Measurements from ENCODE around the gene RYR3.

RYR3 gene

GRCh38 chr15:33871980-33872379, 561.2 kb downstream of the RYR3 start:
- no peak for TF ChIP-seq ZNF274 (IDR thresholded peaks at IDR 0.05; ENCODE audit: low read depth, low read length)

DNA sequence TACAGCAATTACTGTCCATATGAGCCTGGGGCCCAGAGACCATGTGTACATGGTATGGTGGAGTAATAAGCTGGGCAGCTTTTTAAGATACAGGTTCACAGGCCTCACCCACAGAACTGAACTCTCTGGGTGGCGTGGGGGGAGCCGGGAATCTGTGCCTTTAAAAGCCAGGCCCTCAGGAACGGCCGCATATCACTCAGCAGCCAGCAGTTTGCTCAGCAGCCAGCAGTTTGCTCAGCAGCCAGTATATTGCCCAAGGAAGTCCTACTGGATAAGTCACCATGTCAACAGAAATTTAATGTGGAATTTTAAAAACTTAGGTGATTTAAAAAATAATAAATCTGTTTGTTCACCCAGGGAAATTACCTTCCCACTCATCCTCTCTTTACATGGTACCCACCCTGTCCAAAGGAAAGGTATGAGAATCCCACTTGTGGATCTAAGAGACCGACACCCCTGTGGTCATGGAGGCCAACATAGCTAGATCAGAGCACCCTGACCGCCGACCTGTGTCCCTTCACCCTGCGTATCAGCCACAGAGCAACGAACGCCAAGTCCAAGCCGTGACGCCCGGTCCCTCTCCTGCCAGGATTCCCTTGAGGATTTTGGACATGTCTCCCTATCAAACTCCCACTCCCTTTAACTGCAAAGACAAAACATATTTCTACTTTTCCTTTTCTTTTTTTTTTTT, 561.8 kb downstream of the RYR3 start:
- no peak overlapping the region for H3K4me3 ChIP-seq (ENCODE audit: low read length)
- no peak for TF ChIP-seq ZNF274 (IDR thresholded peaks at IDR 0.05; ENCODE audit: low read depth, low read length)

More at GRCh38 chr15:33871980-33872379, 561.2 kb downstream of the RYR3 start:
- H3K4me3 ChIP-seq (ENCODE audit: low read length): no peak overlapping the region

DNA sequence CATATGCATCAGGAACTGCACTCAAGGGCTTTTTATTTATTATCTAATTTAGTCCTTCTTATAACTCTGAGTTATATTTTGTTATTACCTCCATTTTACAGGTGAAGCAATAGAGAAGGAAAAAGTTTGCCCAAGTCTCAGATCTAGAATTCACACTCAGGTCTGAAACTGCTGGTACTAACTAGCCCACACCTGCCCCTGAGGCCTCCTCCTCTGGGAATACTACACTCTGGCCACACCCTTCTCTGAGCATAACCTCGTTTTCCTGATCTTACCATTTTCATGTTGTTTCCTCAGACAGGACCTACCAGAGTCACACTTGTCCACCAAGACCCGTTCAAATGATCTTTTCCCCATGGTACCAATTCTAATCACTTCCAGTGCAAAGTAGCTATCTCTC, 563.4 kb downstream of the RYR3 start:
- TF ChIP-seq ZNF274 (IDR thresholded peaks at IDR 0.05; ENCODE audit: low read depth, low read length): no peak
- no peak overlapping the region for H3K4me3 ChIP-seq (ENCODE audit: low read length)

DNA sequence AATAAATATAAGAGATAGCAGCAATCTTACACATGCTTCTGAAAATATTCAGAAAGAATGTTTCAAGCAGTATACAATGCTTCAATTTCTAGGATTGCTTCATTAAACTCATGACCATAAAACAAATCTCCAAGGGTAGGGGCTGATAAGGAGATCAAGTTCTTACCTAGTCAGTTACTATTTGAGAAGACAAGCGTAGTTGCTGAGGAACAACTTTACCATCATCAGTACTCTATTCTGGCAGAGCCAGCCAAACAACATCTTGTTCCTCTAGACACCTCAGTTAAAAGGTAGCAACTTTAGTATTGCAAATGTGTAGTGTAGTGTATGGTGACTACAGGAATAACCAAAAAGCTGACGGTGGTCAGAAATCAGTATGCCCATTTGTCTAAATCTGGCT, 572.2 kb downstream of the RYR3 start:
- no peak overlapping the region for H3K4me3 ChIP-seq (ENCODE audit: low read length)
- TF ChIP-seq ZNF274 (IDR thresholded peaks at IDR 0.05; ENCODE audit: low read depth, low read length): no peak

DNA sequence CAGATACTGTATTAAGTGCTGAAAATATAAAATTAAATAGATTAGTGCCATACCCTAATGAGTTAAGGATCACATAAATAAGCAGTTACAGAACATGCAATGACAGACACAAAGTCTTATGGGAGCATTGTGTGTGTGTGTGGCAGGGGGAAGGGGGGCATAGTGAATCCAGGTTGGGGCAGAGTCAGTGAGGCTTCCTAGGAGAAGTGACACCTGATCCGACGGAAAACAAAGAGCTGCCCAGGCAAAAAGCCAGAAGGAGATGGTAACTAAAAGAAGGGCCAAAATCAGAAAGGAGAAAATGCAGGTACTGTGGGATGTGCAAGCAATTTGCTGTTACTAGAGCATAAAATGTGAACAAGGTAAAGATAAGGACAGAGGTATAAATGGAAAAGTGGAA, 577.4 kb downstream of the RYR3 start:
- no peak for TF ChIP-seq ZNF274 (IDR thresholded peaks at IDR 0.05; ENCODE audit: low read depth, low read length)

DNA sequence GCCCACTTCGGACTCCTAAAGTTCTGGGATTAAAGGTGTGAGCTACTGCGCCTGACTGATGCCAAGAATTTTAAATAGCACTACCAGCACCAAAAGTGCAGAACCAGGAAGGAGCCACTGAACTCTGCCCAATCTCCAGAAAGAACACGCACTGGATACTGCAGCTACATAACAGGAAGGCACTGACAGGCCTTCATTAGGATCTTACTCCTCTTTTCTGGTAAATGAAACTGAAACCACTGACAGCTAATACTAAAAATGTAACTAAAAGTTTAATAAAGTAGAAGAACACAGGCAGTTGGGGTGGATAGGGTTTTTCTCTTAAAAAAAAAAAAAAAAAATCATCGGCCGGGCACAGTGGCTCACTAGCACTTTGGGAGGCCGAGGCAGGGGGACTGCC, 583.4 kb downstream of the RYR3 start:
- no peak overlapping the region for H3K4me3 ChIP-seq (ENCODE audit: low read length)
- no peak for TF ChIP-seq ZNF274 (IDR thresholded peaks at IDR 0.05; ENCODE audit: low read depth, low read length)

More for the DNA sequence above, 577.4 kb downstream of the RYR3 start:
- no peak overlapping the region for H3K4me3 ChIP-seq (ENCODE audit: low read length)

GRCh38 chr15:33902043-33902442, 591.3 kb downstream of the RYR3 start:
- TF ChIP-seq ZNF274 (IDR thresholded peaks at IDR 0.05; ENCODE audit: low read depth, low read length): no peak
- H3K4me3 ChIP-seq (ENCODE audit: low read length): no peak overlapping the region

DNA sequence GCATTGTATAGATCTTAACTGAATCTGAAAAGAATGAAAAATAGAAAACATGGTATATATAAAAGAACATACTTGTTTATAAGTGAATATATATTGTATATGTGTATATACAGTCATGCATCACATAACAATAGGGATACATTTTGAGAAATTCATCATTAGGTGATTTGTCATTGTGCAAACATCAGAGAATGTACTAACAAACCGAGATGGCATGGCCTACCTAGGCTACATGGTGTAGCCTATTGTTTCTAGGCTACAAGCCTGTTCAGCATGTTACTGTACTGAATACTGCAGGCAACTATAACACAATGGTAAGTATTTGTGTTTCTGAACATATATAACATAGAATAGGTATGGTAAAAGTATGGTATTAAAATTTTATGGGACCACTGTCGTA, 592.9 kb downstream of the RYR3 start:
- no peak for TF ChIP-seq ZNF274 (IDR thresholded peaks at IDR 0.05; ENCODE audit: low read depth, low read length)
- no peak overlapping the region for H3K4me3 ChIP-seq (ENCODE audit: low read length)

DNA sequence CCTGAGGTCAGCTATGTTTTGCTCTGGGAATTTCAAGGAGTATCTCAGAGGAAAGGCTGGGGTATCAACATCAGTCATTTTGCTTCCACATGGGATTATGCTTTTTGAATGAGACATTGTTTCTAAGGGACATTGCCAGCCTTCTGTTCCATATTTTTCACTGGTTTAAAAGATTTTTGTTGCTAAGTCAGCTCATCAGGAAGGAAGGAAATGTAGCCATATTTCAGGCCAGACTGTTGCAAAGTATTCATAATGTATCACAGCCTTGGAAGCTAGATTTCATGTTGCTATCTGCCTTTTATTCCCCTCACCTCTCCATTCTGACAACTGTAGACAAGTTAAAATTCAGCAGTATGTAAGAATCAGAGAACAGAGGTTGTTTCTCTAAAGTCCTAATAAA, 596.6 kb downstream of the RYR3 start:
- H3K4me3 ChIP-seq (ENCODE audit: low read length): no peak overlapping the region
- no peak for TF ChIP-seq ZNF274 (IDR thresholded peaks at IDR 0.05; ENCODE audit: low read depth, low read length)

DNA sequence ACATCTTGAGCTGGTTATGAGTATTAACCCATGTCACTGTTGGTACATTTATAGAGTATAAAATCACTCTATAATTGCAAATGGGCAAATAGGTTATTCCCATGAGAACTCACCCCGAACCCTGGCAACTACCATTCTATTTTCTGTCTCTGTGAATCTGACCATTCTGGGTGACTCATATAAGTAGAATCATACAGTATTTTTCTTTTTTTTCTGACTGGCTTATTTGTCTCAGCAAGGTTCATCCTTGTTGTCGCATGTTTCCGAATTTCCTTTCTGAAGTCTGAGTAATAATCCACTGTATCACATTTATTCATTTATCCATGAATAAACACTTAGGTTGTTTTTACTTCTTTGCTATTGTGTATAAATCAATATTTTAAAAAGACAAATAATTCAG, 597.6 kb downstream of the RYR3 start:
- H3K4me3 ChIP-seq (ENCODE audit: low read length): no peak overlapping the region
- no peak for TF ChIP-seq ZNF274 (IDR thresholded peaks at IDR 0.05; ENCODE audit: low read depth, low read length)

GRCh38 chr15:33910741-33911140, 600.0 kb downstream of the RYR3 start:
- TF ChIP-seq ZNF274 (IDR thresholded peaks at IDR 0.05; ENCODE audit: low read depth, low read length): no peak
- no peak overlapping the region for H3K4me3 ChIP-seq (ENCODE audit: low read length)

DNA sequence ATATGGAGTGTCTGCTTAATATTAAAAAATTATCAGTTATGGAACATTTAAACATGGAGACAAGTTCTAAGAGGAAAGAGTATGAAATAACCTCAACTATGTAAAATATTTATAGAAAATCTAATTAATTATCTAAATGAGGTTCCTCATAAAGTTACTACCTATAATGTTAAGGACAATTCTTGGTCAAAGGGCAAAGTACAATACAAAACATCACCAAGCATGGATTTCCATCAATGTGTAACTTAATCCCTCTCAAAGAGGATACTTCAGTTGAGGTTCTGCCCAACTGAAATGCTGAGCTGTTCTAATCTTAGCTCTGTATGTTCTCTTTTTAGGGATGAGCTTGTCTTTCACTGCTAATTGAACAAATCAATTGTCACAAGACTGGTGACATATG, 601.6 kb downstream of the RYR3 start:
- no peak overlapping the region for H3K4me3 ChIP-seq (ENCODE audit: low read length)
- no peak for TF ChIP-seq ZNF274 (IDR thresholded peaks at IDR 0.05; ENCODE audit: low read depth, low read length)

DNA sequence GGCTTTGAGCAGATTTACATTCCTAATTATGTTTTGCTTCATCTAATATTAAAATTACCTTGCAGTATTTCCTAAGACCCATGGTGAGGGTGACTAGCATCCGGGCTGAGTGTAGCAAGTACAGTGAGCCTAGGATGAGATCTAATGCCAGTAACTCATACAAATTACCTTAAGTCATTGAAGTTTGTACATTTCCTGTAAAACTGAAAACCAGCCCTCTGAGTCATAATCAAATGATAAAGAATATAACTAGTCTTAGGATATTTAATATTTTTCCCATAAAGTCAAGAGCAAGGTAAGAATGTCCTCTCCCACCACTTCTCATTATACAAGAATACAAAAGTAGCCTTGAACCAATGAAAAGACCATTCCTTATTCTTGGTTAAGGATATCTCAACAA, 602.7 kb downstream of the RYR3 start:
- TF ChIP-seq ZNF274 (IDR thresholded peaks at IDR 0.05; ENCODE audit: low read depth, low read length): no peak
- H3K4me3 ChIP-seq (ENCODE audit: low read length): no peak overlapping the region
